ENCODE measurements around the gene NSUN7.
A peak's percentile ranks its signal among the peaks of the same experiment; 100 is the strongest.

The NSUN7 gene

GRCh38 chr4:40728333-40728732 is 21.4 kb upstream of the NSUN7 start:
- H3K27ac ChIP-seq = no peak overlapping the region
- TF ChIP-seq ZFX (IDR thresholded peaks at IDR 0.05) (no peak), CTCF (conservative IDR thresholded peaks at IDR 0.05) (no peak)

- TF ChIP-seq ZFX (IDR thresholded peaks at IDR 0.05) (no peak), CTCF (conservative IDR thresholded peaks at IDR 0.05) (no peak)
- H3K27ac ChIP-seq = no peak overlapping the region
These were observed 20.2 kb upstream of the NSUN7 start for GRCh38 chr4:40729555-40729954.

- no peak overlapping the region for H3K27ac ChIP-seq
- no peak for TF ChIP-seq ZFX (IDR thresholded peaks at IDR 0.05)
- no peak for TF ChIP-seq CTCF (conservative IDR thresholded peaks at IDR 0.05)
These were observed 19.6 kb upstream of the NSUN7 start for GRCh38 chr4:40730091-40730679.

GRCh38 chr4:40731361-40731760 is 18.4 kb upstream of the NSUN7 start:
- no peak overlapping the region for H3K27ac ChIP-seq
- no peak for TF ChIP-seq ZFX (IDR thresholded peaks at IDR 0.05)

- TF ChIP-seq CTCF (conservative IDR thresholded peaks at IDR 0.05) (no peak), ZFX (IDR thresholded peaks at IDR 0.05) (no peak)
- no peak overlapping the region for H3K27ac ChIP-seq
These were observed 17.9 kb upstream of the NSUN7 start for GRCh38 chr4:40731792-40732245.

GRCh38 chr4:40733752-40734151 is 16.0 kb upstream of the NSUN7 start:
- TF ChIP-seq CTCF (conservative IDR thresholded peaks at IDR 0.05) (no peak), ZFX (IDR thresholded peaks at IDR 0.05) (no peak)
- no peak overlapping the region for H3K27ac ChIP-seq

- no peak overlapping the region for H3K27ac ChIP-seq
- TF ChIP-seq ZFX (IDR thresholded peaks at IDR 0.05) (no peak), CTCF (conservative IDR thresholded peaks at IDR 0.05) (no peak)
These were observed 15.3 kb upstream of the NSUN7 start for GRCh38 chr4:40734497-40734896.

GRCh38 chr4:40736910-40737309 is 12.8 kb upstream of the NSUN7 start:
- TF ChIP-seq CTCF (conservative IDR thresholded peaks at IDR 0.05) (peak; percentile 69), ZFX (IDR thresholded peaks at IDR 0.05) (no peak)
- H3K27ac ChIP-seq = no peak overlapping the region
